HS-5 (cell line): ENCODE data around the gene THAP3.

Experiments used
- DNase-seq: peaks from one replicate; pipeline ENCODE4 v3.0.0-alpha.2; 2012; ENCODE audit warnings: low read depth

THAP3 gene

GRCh38 chr1:6612641-6613360 is 11.9 kb upstream of the THAP3 start:
- DNase-seq = no peak

DNA sequence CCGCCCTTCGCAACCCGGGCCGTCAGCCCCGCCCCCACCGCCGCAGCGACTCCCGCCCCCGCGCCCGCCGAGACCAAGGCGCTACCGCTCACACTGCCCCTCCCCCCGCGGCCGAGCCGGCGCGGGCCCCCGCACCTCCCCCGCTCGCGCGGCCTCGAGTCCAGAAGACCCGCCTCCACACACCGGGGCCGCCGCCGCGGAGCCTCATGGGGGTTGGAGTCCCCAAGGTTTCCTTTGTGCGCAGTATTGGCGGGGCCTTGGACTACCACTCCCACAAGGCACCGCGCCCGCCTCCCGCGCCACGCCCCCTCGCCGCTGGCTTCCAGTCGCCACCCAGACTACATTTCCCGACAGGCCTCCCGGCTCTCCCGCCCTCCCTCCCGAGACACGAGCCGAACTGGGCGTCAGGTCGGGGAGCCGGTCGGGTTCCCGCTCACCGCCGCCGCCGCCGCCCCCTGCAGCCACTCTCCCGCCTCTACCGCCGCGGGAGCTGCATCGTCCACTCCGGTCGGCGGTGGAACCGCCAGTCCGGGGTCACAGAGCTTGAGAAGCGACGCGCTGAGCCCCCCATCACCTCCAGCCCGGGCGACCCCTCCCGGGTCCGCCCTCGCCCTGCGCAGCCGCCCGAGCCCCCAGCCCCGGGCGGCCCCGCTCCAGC is 11.2 kb upstream of the THAP3 start, which contains the start of gene PHF13:
Gene PHF13, plus strand, starts transcription at position 371 of the 658 bp plus-strand sequence. CDS start 336 bp downstream, outside the sequence.
- DNase-seq = peak; percentile 92

GRCh38 chr1:6614019-6614928 is 10.4 kb upstream of the THAP3 start:
- DNase-seq = no peak

DNA sequence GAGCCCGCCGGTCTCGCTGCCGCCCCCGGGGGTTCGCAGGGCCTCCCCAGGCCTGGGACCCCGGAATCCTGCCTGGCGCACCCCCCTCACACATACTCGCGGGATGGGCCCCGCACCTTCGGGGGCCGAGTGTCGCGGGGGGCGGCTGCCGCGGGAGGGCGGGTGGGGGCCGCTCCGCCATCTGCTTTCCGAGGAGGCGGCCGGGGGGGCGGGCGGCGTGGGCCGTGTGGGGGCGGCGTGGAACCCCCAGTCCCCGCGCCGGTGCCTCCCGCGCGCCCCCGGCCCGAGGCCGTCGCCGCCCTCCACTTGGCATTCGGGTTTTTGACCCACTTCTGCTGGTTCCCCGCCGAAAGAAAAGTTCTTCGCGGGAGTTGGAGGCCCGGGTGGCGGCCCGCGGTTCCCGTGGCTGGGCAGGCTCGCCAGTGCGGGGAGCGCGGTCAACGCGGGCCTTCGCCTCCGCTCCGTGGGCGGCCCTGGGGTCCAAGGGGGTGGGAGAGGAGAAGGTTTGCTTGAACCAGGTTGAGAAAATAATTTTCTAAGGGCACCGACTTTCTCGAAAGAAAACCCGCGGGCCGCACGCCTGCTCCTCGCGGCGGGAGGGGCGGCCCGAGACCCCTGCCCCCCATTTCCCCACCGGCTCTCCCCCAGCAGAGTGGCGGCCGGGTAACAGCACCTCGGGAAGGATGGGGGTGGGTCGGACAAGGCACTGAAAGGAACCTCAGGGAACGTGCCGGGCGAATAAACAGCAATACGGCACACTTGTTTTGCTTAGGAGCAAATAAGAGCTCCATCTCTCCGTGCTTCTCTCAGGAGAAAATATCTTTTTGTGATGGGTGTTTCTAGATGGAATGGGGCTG is 9.5 kb upstream of the THAP3 start:
- no peak for DNase-seq

- no peak for DNase-seq
Observed at GRCh38 chr1:6619045-6619444, 5.6 kb upstream of the THAP3 start.

- DNase-seq = no peak
Observed at GRCh38 chr1:6621429-6622391, 3.0 kb upstream of the THAP3 start.

DNA sequence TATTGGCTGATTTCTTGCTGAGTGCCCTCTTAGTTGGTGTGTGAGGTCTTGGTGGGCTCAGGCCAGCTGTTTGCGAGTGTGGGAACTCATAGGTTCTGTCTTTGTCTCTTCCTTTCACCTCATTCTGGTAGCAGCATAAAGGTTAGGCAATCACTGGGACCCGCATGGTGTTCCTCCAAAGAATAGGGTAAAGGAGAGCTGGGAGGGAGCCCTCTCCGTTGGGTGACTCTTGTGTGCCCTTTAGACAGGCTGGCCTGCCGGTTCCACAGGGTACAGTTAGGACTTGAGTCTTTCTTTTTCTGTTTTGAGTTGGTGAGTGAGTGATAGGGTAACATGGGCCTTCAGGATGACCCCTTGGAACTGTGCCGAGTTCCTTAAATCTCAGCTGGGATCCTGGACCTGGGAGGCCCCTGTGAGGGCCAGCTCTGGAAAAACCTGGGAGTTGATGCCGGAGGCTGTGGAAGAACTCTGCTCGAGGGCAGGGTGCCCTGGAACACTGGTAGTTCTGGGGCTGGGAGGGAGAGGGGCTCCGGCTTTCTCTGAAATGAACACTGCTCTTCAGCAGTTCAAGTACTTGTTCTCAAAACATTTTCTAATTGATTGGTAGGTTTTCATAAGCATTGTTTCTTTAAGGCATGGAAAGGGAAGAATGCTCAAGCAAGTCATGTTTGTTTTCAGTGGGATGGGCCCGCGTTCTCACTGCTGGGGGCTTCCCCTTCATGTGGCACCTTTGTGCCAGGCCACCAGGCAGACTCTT is 2.1 kb upstream of the THAP3 start:
- DNase-seq = no peak

GRCh38 chr1:6623269-6623965 is 1.3 kb upstream of the THAP3 start:
- DNase-seq = no peak

GRCh38 chr1:6625584-6626149 is 999 bp downstream of the THAP3 start:
- no peak for DNase-seq

GRCh38 chr1:6627031-6627430 is 2.4 kb downstream of the THAP3 start:
- no peak for DNase-seq

GRCh38 chr1:6627841-6628545 is 3.3 kb downstream of the THAP3 start:
- DNase-seq = no peak

- DNase-seq = no peak
Observed at GRCh38 chr1:6628971-6629479, 4.4 kb downstream of the THAP3 start.

DNA sequence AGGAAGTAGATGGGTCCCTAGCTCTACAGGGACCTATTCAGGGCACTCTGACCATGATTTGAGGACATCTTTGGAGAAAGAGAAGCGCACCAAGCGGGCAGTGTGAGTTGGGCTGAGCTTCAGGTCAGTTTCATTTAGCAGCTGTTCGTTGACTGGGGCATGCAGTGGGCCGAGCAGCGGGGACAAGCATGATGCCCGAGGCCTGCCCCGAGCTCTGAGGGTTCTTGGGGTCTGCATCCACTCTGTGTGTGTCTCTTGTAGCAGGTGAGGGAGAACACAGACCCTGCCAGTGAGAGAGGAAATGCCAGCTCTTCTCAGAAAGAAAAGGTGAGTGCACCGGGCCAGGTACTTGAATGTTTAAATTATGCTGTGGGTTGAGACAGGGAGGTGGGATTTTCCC is 5.4 kb downstream of the THAP3 start:
- no peak for DNase-seq

DNA sequence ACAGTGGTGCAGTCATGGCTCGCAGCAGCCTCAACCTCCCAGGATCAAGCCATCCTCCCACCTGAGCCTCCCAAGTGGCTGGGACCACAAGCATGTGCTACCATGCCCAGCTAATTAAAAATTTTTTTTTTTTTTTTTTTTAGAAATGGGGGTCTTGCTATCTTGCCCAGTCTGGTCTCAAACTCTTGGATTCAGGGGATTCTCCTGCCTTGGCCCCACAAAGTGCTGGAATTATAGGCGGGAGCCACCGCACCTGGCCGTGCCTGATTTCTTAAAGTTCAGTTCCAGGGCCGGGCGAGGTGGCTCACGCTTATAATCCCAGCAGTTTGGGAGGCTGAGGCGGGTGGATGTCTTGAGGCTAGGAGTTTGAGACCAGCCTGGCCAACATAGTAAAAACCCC is 6.4 kb downstream of the THAP3 start:
- DNase-seq = no peak

DNA sequence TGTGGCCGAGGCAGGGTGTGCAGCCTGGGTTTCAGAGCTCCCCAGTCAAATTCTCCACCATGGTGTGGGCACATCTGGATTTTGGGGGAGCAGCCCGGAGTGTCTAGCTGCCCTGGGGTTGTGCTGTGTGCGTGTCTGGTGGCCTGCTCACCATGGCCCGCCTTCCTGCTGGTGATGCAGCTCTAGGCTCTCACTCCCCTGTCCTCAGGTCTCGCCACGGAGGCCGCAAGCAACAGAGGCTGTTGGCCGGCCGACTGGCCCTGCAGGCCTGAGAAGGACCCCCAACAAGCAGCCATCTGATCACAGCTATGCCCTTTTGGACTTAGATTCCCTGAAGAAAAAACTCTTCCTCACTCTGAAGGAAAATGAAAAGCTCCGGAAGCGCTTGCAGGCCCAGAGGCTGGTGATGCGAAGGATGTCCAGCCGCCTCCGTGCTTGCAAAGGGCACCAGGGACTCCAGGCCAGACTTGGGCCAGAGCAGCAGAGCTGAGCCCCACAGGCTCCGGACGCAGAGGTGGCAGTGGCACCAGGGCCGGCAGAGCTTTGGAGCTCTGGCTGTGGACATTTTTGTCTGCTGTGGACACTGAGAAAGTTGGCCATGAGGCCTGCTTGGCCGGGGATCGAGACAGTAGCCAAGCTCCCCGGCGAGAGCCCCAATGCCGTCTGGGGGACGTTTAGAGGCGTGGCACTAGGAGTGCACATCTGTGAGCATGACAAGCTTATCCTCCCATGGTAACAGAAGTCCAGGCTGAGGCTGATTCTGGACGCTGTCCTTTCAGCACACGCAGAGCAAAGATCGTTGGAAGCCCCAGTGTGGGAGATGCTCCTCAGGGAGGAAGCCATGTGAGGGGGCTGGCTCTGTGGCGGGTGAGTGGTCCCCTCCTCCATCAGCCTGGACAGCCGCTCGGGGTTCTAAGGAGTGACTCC is 8.2 kb downstream of the THAP3 start:
- DNase-seq = no peak

- no peak for DNase-seq
Observed at GRCh38 chr1:6634371-6635052, 9.8 kb downstream of the THAP3 start.
